ENCODE measurements around the gene CRYGB.

DNA sequence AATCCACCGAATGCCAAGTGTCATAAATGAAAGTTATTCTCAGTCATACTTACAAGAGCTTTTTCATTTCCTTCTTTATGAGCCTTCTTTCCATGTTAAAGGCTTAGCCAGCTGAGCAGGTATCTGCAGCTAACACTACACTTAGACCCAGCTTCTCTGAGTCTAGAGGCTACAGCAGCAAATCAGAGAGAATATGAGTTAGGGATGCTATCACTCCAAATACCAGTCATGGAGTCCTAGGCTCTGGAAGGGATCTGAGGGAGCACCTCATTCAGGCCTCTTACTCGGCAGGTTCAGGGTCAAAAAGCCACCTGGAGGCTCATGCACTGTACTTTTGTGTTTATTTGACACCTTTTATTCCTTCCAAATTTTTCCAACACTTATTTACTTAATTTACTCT, 40.9 kb upstream of the CRYGB start:
- TF ChIP-seq CTCF (IDR thresholded peaks at IDR 0.05 in 2 of 3, conservative IDR thresholded peaks at IDR 0.05 in 1 of 3; ENCODE audit: control insufficient read depth in 2 of 3, extremely low read depth in 1 of 3, insufficient read depth in 1 of 3, low read depth in 3 of 3, low read length in 3 of 3) (no peak), MTA3 (IDR thresholded peaks at IDR 0.05; ENCODE audit: borderline replicate concordance, low read length) (no peak), ZBTB33 (IDR thresholded peaks at IDR 0.05) (no peak), ZZZ3 (IDR thresholded peaks at IDR 0.05; ENCODE audit: control insufficient read depth, insufficient read length, low read depth) (no peak)
